Endodermal cell (in vitro differentiated cells): Measurements from ENCODE around the gene LTBP3. TPM values are rescaled to one million over a fixed set of nuclear protein-coding genes. Genes with fewer than 3 reads are reported as not detected.
A peak's percentile ranks its signal among the peaks of the same experiment; 100 is the strongest.
"Not testable (repeated sequence)": the region's sequence is repeated elsewhere in the genome, so short reads cannot be mapped to it uniquely, and the experiment has no call there.

ENCODE experiments used
- DNase-seq: peaks from one replicate; pipeline ENCODE4 v3.0.0-alpha.2; 2017
- H3K27ac ChIP-seq: 2 replicates; pipeline ENCODE4 v1.5.1; 2013; ENCODE audit warnings: mild to moderate bottlenecking, low read depth, low read length, moderate library complexity
- H3K27me3 ChIP-seq: 2 replicates; pipeline ENCODE4 v1.6.1; 2013; ENCODE audit warnings: mild to moderate bottlenecking, low read length, moderate library complexity; ENCODE audit not compliant: insufficient read depth, control insufficient read depth, poor library complexity, severe bottlenecking
- H3K36me3 ChIP-seq: 2 replicates; pipeline ENCODE4 v1.7.0; 2013; ENCODE audit warnings: mild to moderate bottlenecking, low read length, moderate library complexity; ENCODE audit not compliant: control insufficient read depth, insufficient read depth
- H3K4me1 ChIP-seq: one replicate; pipeline ENCODE4 v1.7.0; 2013; ENCODE audit warnings: low read length; ENCODE audit not compliant: control insufficient read depth, insufficient read depth
- H3K4me3 ChIP-seq: 2 replicates; pipeline ENCODE4 v1.5.1; 2013; ENCODE audit warnings: mild to moderate bottlenecking, low read length, moderate library complexity
- H3K9ac ChIP-seq: 2 replicates; pipeline ENCODE4 v1.6.1; 2013; ENCODE audit warnings: mild to moderate bottlenecking, low read length, moderate library complexity; ENCODE audit not compliant: poor library complexity, severe bottlenecking; ENCODE audit errors: extremely low read depth
- H3K9me3 ChIP-seq: 2 replicates; pipeline ENCODE4 v1.6.1; 2013; ENCODE audit warnings: mild to moderate bottlenecking, low read length, moderate library complexity; ENCODE audit not compliant: control insufficient read depth
- H3K27ac Mint-ChIP-seq: 2 replicates; pipeline ENCODE4 v1.8.0; 2020; ENCODE audit warnings: mixed read lengths
- H3K27me3 Mint-ChIP-seq: 2 replicates; pipeline ENCODE4 v1.8.0; 2021; ENCODE audit warnings: mild to moderate bottlenecking, mixed read lengths; ENCODE audit not compliant: insufficient read depth
- H3K36me3 Mint-ChIP-seq: 2 replicates; pipeline ENCODE4 v1.8.0; 2020; ENCODE audit warnings: low read depth, mixed read lengths
- H3K4me1 Mint-ChIP-seq: 2 replicates; pipeline ENCODE4 v1.8.0; 2020; ENCODE audit warnings: mixed read lengths
- H3K4me3 Mint-ChIP-seq: 2 replicates; pipeline ENCODE4 v1.8.0; 2020; ENCODE audit warnings: mild to moderate bottlenecking, moderate library complexity, mixed read lengths
- H3K9me3 Mint-ChIP-seq: 2 replicates; pipeline ENCODE4 v1.8.0; 2020; ENCODE audit warnings: mild to moderate bottlenecking, mixed read lengths
- CTCF ChIP-seq: fragments of 200-600 bp; sonication (generic); conservative IDR thresholded peaks from 2 replicates; pipeline ENCODE4 v1.5.0; 2021; ENCODE audit warnings: antibody characterized with exemption, mild to moderate bottlenecking
- WGBS, 2 experiments: methylation state at CpG; one replicate each; pipeline versions ENCODE4 v1.1.5 to v1.1.7; 2013; ENCODE audit warnings: missing lambda C conversion rate in 2 of 2, mixed read lengths in 1 of 2; ENCODE audit not compliant: insufficient coverage in 1 of 2, insufficient read length in 1 of 2; 5-methylcytosine and 5-hydroxymethylcytosine counted together
- total RNA-seq, 2 donors: library from RNA; stranded (reverse); fragmentation: NEBNext Ultra II Directional in 1 of 2; extraction: Animal tissue kit (Norgen Biotek cat#: 25700) in 1 of 2; gene quantifications; 2 replicates in 1 of 2; 3 replicates in 1 of 2; pipeline ENCODE4 v1.2.1, GENCODE V29; 2021

The LTBP3 gene
- total RNA-seq, 2 donors from 2014 or later, result 19.7 to 24.2 TPM

- peaks cover 11% of the 10 kb centered on the region for H3K36me3 Mint-ChIP-seq
- 16 to 21% methylated on average over 18 to 28 of the region's 28 CpGs for whole genome bisulfite sequencing, 2 experiments
- H3K9ac ChIP-seq, result peak overlapping the region; percentile 51
- peaks cover 7% of the 10 kb centered on the region for H3K4me1 ChIP-seq
- no peak for DNase-seq
- H3K27ac ChIP-seq, result peak overlapping the region; percentile 52
- no peaks in the 10 kb centered on the region for H3K27me3 ChIP-seq
- no peaks in the 10 kb centered on the region for H3K9me3 Mint-ChIP-seq
- no peaks in the 10 kb centered on the region for H3K9me3 ChIP-seq
- H3K4me3 Mint-ChIP-seq, result peak overlapping the region; percentile 97
- no peaks in the 10 kb centered on the region for H3K36me3 ChIP-seq
- H3K27ac Mint-ChIP-seq, result peak overlapping the region; percentile 98
- peaks cover 1% of the 10 kb centered on the region for H3K27me3 Mint-ChIP-seq
- peaks cover 26% of the 10 kb centered on the region for H3K4me1 Mint-ChIP-seq
- TF ChIP-seq CTCF, result no peak
- peak overlapping the region; percentile 88 for H3K4me3 ChIP-seq
These were observed 11.2 kb upstream of the LTBP3 start for GRCh38 chr11:65569164-65569972.

- TF ChIP-seq CTCF, result no peak
- Histone ChIP-seq H3K4me3 (no peak overlapping the region), H3K27me3 (no peaks in the 10 kb centered on the region), H3K4me1 (peaks cover 4% of the 10 kb centered on the region), H3K9me3 (no peaks in the 10 kb centered on the region), H3K27ac (no peak overlapping the region), H3K36me3 (no peaks in the 10 kb centered on the region), H3K9ac (no peak overlapping the region)
- H3K9me3 Mint-ChIP-seq, result no peaks in the 10 kb centered on the region
- H3K36me3 Mint-ChIP-seq, result peaks cover 7% of the 10 kb centered on the region
- no peak for DNase-seq
- peaks cover 14% of the 10 kb centered on the region for H3K4me1 Mint-ChIP-seq
- peaks cover 11% of the 10 kb centered on the region for H3K27me3 Mint-ChIP-seq
- no peak overlapping the region for H3K27ac Mint-ChIP-seq
- H3K4me3 Mint-ChIP-seq, result no peak overlapping the region
- WGBS, 2 experiments, result 92 to 100% methylated on average over 5 to 7 of the region's 7 CpGs
These were observed 7.7 kb upstream of the LTBP3 start for GRCh38 chr11:65565624-65566453.

- H3K4me3 Mint-ChIP-seq, H3K9me3 Mint-ChIP-seq: not testable (repeated sequence)
- peaks cover 19% of the 10 kb centered on the region for H3K4me1 Mint-ChIP-seq
These were observed 6.9 kb upstream of the LTBP3 start for GRCh38 chr11:65564879-65565559.

More at GRCh38 chr11:65564879-65565559, 6.9 kb upstream of the LTBP3 start:
- 95 to 96% methylated on average over 4 to 12 of the region's 12 CpGs for WGBS, 2 experiments
- H3K36me3 Mint-ChIP-seq, H3K36me3 ChIP-seq, H3K27ac Mint-ChIP-seq, H3K27me3 ChIP-seq, H3K4me3 ChIP-seq, H3K9me3 ChIP-seq, DNase-seq, H3K27ac ChIP-seq, H3K9ac ChIP-seq, H3K4me1 ChIP-seq: not testable (repeated sequence)
- H3K27me3 Mint-ChIP-seq, result peaks cover 18% of the 10 kb centered on the region
